GM23338 (cell line): Measurements from ENCODE around the gene MRPS15. TPM values are rescaled to one million over a fixed set of nuclear protein-coding genes. Genes with fewer than 3 reads are reported as not detected.
A peak's percentile ranks its signal among the peaks of the same experiment; 100 is the strongest.

Source experiments
- ATAC-seq: fragments of 200-7000 bp; cut with Tn5 transposase; 3 replicates; pipeline ENCODE4 v1.9.1; 2020
- DNase-seq: peaks from one replicate; pipeline ENCODE4 v3.0.0-alpha.2; 2015; ENCODE audit warnings: low spot score
- H2AFZ ChIP-seq: fragments of 200-600 bp; sonication (generic); 2 replicates; pipeline ENCODE4 v1.8.0; 2016; ENCODE audit warnings: antibody characterized with exemption, mild to moderate bottlenecking, moderate library complexity
- H3F3A ChIP-seq: fragments of 200-600 bp; sonication (generic); replicated peaks from 2 replicates; pipeline ENCODE4 v1.8.0; 2017; ENCODE audit warnings: antibody characterized with exemption, mixed run types, low read depth
- H3K27ac ChIP-seq: fragments of 200-600 bp; sonication (generic); 2 replicates; pipeline ENCODE4 v1.6.1; 2016; ENCODE audit warnings: low read depth
- H3K27me3 ChIP-seq: fragments of 200-600 bp; sonication (generic); 2 replicates; pipeline ENCODE4 v1.8.0; 2016; ENCODE audit warnings: mild to moderate bottlenecking, mixed run types, moderate library complexity; ENCODE audit not compliant: insufficient read depth
- H3K36me3 ChIP-seq: fragments of 200-600 bp; sonication (generic); 2 replicates; pipeline ENCODE4 v1.8.0; 2016; ENCODE audit warnings: mild to moderate bottlenecking; ENCODE audit not compliant: insufficient read depth
- H3K4me1 ChIP-seq: fragments of 200-600 bp; sonication (generic); 2 replicates; pipeline ENCODE4 v1.8.0; 2016; ENCODE audit warnings: mild to moderate bottlenecking, moderate library complexity; ENCODE audit not compliant: insufficient read depth
- H3K4me2 ChIP-seq: fragments of 200-600 bp; sonication (generic); 2 replicates; pipeline ENCODE4 v1.7.1; 2017; ENCODE audit warnings: mixed run types
- H3K4me3 ChIP-seq: fragments of 200-600 bp; sonication (generic); 2 replicates; pipeline ENCODE4 v1.6.1; 2016; ENCODE audit warnings: mixed run types
- H3K79me2 ChIP-seq: fragments of 200-600 bp; sonication (generic); replicated peaks from 2 replicates; pipeline ENCODE4 v1.8.0; 2017; ENCODE audit warnings: mild to moderate bottlenecking; ENCODE audit not compliant: insufficient read depth
- H3K9me2 ChIP-seq: fragments of 200-600 bp; sonication (generic); 2 replicates; pipeline ENCODE4 v1.8.0; 2017; ENCODE audit not compliant: insufficient read depth
- H4K20me1 ChIP-seq: fragments of 200-600 bp; sonication (generic); replicated peaks from 2 replicates; pipeline ENCODE4 v1.8.0; 2017; ENCODE audit warnings: mild to moderate bottlenecking; ENCODE audit not compliant: insufficient read depth
- H3K27ac Mint-ChIP-seq: 2 replicates; pipeline ENCODE4 v1.8.0; 2020; ENCODE audit warnings: inconsistent platforms, mild to moderate bottlenecking, moderate library complexity, mixed read lengths
- H3K27me3 Mint-ChIP-seq: 3 replicates; pipeline ENCODE4 v1.8.0; 2022; ENCODE audit warnings: low read depth, mild to moderate bottlenecking, moderate library complexity, mixed read lengths, inconsistent platforms; ENCODE audit not compliant: insufficient read depth, poor library complexity
- H3K36me3 Mint-ChIP-seq: 3 replicates; pipeline ENCODE4 v1.8.0; 2021; ENCODE audit warnings: low read depth, mild to moderate bottlenecking, inconsistent platforms, moderate library complexity, mixed read lengths
- H3K4me1 Mint-ChIP-seq: 3 replicates; pipeline ENCODE4 v1.8.0; 2020; ENCODE audit warnings: mild to moderate bottlenecking, inconsistent platforms, mixed read lengths
- H3K4me3 Mint-ChIP-seq: 3 replicates; pipeline ENCODE4 v1.8.0; 2021; ENCODE audit warnings: moderate library complexity, mild to moderate bottlenecking, inconsistent platforms, mixed read lengths
- H3K9me3 Mint-ChIP-seq: 3 replicates; pipeline ENCODE4 v1.8.0; 2020; ENCODE audit warnings: moderate library complexity, mild to moderate bottlenecking, inconsistent platforms, mixed read lengths
- CREB1 ChIP-seq: fragments of 250-450 bp; sonication (Bioruptor Pico); IDR thresholded peaks from 2 replicates; pipeline ENCODE4 v1.5.0; 2020; ENCODE audit warnings: low read depth, mild to moderate bottlenecking, moderate library complexity
- CTCF ChIP-seq, 2 experiments: fragments of 200-600 bp in 1 of 2; sonication (generic) in 1 of 2; conservative IDR thresholded peaks; 2 replicates each; pipeline versions ENCODE4 v1.5.1 to v1.6.1; 2016 to 2017; ENCODE audit warnings: antibody characterized with exemption in 2 of 2, low read depth in 2 of 2, mild to moderate bottlenecking in 2 of 2, moderate library complexity in 1 of 2
- ETS1 ChIP-seq: IDR thresholded peaks from 2 replicates; pipeline ENCODE4 v1.6.1; 2016; ENCODE audit warnings: antibody characterized with exemption
- EZH2 ChIP-seq: fragments of 200-600 bp; sonication (generic); IDR thresholded peaks from one replicate; pipeline ENCODE4 v1.8.0; 2017; ENCODE audit warnings: antibody characterized with exemption, mild to moderate bottlenecking, low read depth; ENCODE audit not compliant: unreplicated experiment
- EZH2phosphoT487 ChIP-seq: fragments of 200-600 bp; sonication (generic); IDR thresholded peaks from one replicate; pipeline ENCODE4 v1.8.1; 2018; ENCODE audit warnings: antibody characterized with exemption; ENCODE audit not compliant: unreplicated experiment
- JUNB ChIP-seq: IDR thresholded peaks from one replicate; pipeline ENCODE4 v1.6.1; 2016; ENCODE audit warnings: antibody characterized with exemption; ENCODE audit not compliant: unreplicated experiment
- NANOG ChIP-seq: IDR thresholded peaks from 2 replicates; pipeline ENCODE4 v1.6.1; 2016; ENCODE audit warnings: antibody characterized with exemption, borderline replicate concordance
- POLR2AphosphoS5 ChIP-seq: IDR thresholded peaks from 2 replicates; pipeline ENCODE4 v1.6.1; 2016; ENCODE audit warnings: antibody characterized with exemption, low read depth
- REST ChIP-seq: IDR thresholded peaks from one replicate; pipeline ENCODE4 v1.6.1; 2018; ENCODE audit warnings: antibody characterized with exemption; ENCODE audit not compliant: unreplicated experiment
- STAT1 ChIP-seq: IDR thresholded peaks from one replicate; pipeline ENCODE4 v1.6.1; 2016; ENCODE audit warnings: antibody characterized with exemption; ENCODE audit not compliant: unreplicated experiment
- ZNF114 ChIP-seq: fragments of 250-450 bp; sonication (Bioruptor Pico); IDR thresholded peaks from 2 replicates; pipeline ENCODE4 v1.5.0; 2020; ENCODE audit warnings: mild to moderate bottlenecking, moderate library complexity
- ZNF331 ChIP-seq: fragments of 250-450 bp; sonication (Bioruptor Pico); IDR thresholded peaks from 2 replicates; pipeline ENCODE4 v1.5.0; 2020; ENCODE audit warnings: low read depth, mild to moderate bottlenecking, moderate library complexity
- ZNF462 ChIP-seq: fragments of 250-450 bp; sonication (Bioruptor Pico); IDR thresholded peaks from 2 replicates; pipeline ENCODE4 v1.5.0; 2020; ENCODE audit warnings: mild to moderate bottlenecking, moderate library complexity
- polyA plus RNA-seq: library from polyadenylated mRNA; unstranded; fragments of >200 nt; fragmentation: Nextera tagmentation; extraction: Ambion mirVana; gene quantifications from 2 replicates; pipeline ENCODE4 v1.2.1, GENCODE V29; 2016
- total RNA-seq: library from RNA; depleted of rRNA; stranded (reverse); fragments of >200 nt; shearing (Covaris generic); gene quantifications from 2 replicates; pipeline ENCODE4 v1.2.3, GENCODE V29; 2014

The MRPS15 gene
- total and polyA plus RNA-seq, 2 experiments from 2014 or later: 105 to 311 TPM

- Histone ChIP-seq H3K27ac (peak overlapping the region; percentile 80), H3K4me2 (peak overlapping the region; percentile 85), H2AFZ (peak overlapping the region; percentile 93), H3K4me3 (peak overlapping the region; percentile 58), H3K36me3 (peaks cover 9% of the 10 kb centered on the region; the same call in 1 of the 2 replicates), H3K27me3 (no peaks in the 10 kb centered on the region), H3K9me2 (no peaks in the 10 kb centered on the region), H3K4me1 (no peaks in the 10 kb centered on the region; the same call in 1 of the 2 replicates), H3F3A (no peaks in the 10 kb centered on the region), H4K20me1 (no peaks in the 10 kb centered on the region; the same call in 1 of the 2 replicates), H3K79me2 (no peaks in the 10 kb centered on the region)
- TF ChIP-seq NANOG: no peak
- no peak for TF ChIP-seq EZH2
- no peak for TF ChIP-seq STAT1
- no peak for TF ChIP-seq ETS1
- no peak for TF ChIP-seq ZNF462 (CRISPR knock-in tag)
- no peak for TF ChIP-seq ZNF114
- no peak for TF ChIP-seq REST
- TF ChIP-seq CREB1 (CRISPR knock-in tag): no peak
- TF ChIP-seq ZNF331 (CRISPR knock-in tag): no peak
- TF ChIP-seq EZH2phosphoT487: no peak
- no peak for TF ChIP-seq POLR2AphosphoS5
- no peak for TF ChIP-seq JUNB
- no peak; a peak in 1 of 4 replicates for TF ChIP-seq CTCF (conservative IDR thresholded peaks at IDR 0.05; ENCODE audit: low read depth in 2 of 2)
- Mint-ChIP-seq H3K27me3 (peaks cover 11% of the 10 kb centered on the region), H3K4me1 (peaks cover 17% of the 10 kb centered on the region), H3K9me3 (no peaks in the 10 kb centered on the region), H3K4me3 (peak overlapping the region; percentile 81), H3K27ac (peak overlapping the region; percentile 63; the same call in 1 of the 2 replicates), H3K36me3 (peaks cover 15% of the 10 kb centered on the region)
- DNase-seq (no peak), ATAC-seq (peak; percentile 5)
These were observed 13.3 kb downstream of the MRPS15 start for GRCh38 chr1:36450919-36451305.
